SU-DHL-6 (cell line): ENCODE measurements around the gene BMP6.

ENCODE experiments used
- H2AFZ ChIP-seq: fragments of 200-600 bp; sonication (generic); 2 replicates; pipeline ENCODE4 v1.6.1; 2014; ENCODE audit warnings: low read depth, mild to moderate bottlenecking, moderate library complexity, mixed read lengths, antibody characterized with exemption, low read length; ENCODE audit not compliant: severe bottlenecking
- H3F3A ChIP-seq: fragments of 200-600 bp; shearing (Covaris generic); 2 replicates; pipeline ENCODE4 v1.6.0; 2016; ENCODE audit warnings: antibody characterized with exemption, mild to moderate bottlenecking; ENCODE audit not compliant: insufficient read depth
- H3K27ac ChIP-seq: fragments of 200-600 bp; sonication (generic); 2 replicates; pipeline ENCODE4 v1.5.1; 2016; ENCODE audit warnings: low read depth, mild to moderate bottlenecking, low read length, moderate library complexity, mixed read lengths
- H3K27me3 ChIP-seq: fragments of 200-600 bp; sonication (generic), shearing (Covaris generic); 2 replicates; pipeline ENCODE4 v1.6.0; 2014; ENCODE audit warnings: mild to moderate bottlenecking, low read length
- H3K36me3 ChIP-seq: fragments of 200-600 bp; sonication (generic); 2 replicates; pipeline ENCODE4 v1.6.1; 2014; ENCODE audit warnings: mild to moderate bottlenecking, low read length, mixed read lengths
- H3K4me2 ChIP-seq: fragments of 300-600, 200-600 bp; shearing (Covaris generic), sonication (generic); 2 replicates; pipeline ENCODE4 v1.6.0; 2014; ENCODE audit warnings: low read length, low read depth, mild to moderate bottlenecking; ENCODE audit not compliant: poor library complexity, severe bottlenecking
- H3K4me3 ChIP-seq: fragments of 200-600 bp; sonication (generic); 2 replicates; pipeline ENCODE4 v1.5.1; 2014; ENCODE audit warnings: antibody characterized with exemption, low read length, mild to moderate bottlenecking, mixed read lengths; ENCODE audit not compliant: insufficient read depth, poor library complexity, severe bottlenecking
- H3K79me2 ChIP-seq: fragments of 200-600 bp; sonication (generic); 2 replicates; pipeline ENCODE4 v1.6.1; 2014; ENCODE audit warnings: mild to moderate bottlenecking, low read length, moderate library complexity; ENCODE audit not compliant: insufficient read depth
- H3K9ac ChIP-seq: fragments of 200-600 bp; sonication (generic); 2 replicates; pipeline ENCODE4 v1.7.0; 2014; ENCODE audit warnings: mild to moderate bottlenecking, low read length
- H3K9me2 ChIP-seq: fragments of 200-600 bp; sonication (generic); replicated peaks from 2 replicates; pipeline ENCODE4 v1.6.1; 2014; ENCODE audit warnings: low read length; ENCODE audit not compliant: insufficient read depth
- H3K9me3 ChIP-seq: fragments of 200-600 bp; sonication (generic); 2 replicates; pipeline ENCODE4 v1.6.1; 2014; ENCODE audit warnings: low read length, mixed read lengths; ENCODE audit not compliant: insufficient read depth
- H4K20me1 ChIP-seq: fragments of 200-600 bp; sonication (generic); 2 replicates; pipeline ENCODE4 v1.6.1; 2014; ENCODE audit warnings: low read depth, mild to moderate bottlenecking, antibody characterized with exemption, low read length, moderate library complexity, mixed read lengths
- EZH2phosphoT487 ChIP-seq: fragments of 200-600 bp; sonication (generic), shearing (Covaris generic); conservative IDR thresholded peaks from 2 replicates; pipeline ENCODE4 v1.6.1; 2018; ENCODE audit warnings: mild to moderate bottlenecking, antibody characterized with exemption, low read length, moderate library complexity, mixed read lengths
- TF ChIP-seq, protein P1 (sequence below): fragments of 200-600 bp; sonication (generic); IDR thresholded peaks from one replicate; pipeline ENCODE4 v1.5.1; 2017; ENCODE audit warnings: antibody characterized with exemption, mild to moderate bottlenecking, low read length, moderate library complexity; ENCODE audit not compliant: insufficient read depth, poor library complexity, severe bottlenecking

The BMP6 gene

DNA sequence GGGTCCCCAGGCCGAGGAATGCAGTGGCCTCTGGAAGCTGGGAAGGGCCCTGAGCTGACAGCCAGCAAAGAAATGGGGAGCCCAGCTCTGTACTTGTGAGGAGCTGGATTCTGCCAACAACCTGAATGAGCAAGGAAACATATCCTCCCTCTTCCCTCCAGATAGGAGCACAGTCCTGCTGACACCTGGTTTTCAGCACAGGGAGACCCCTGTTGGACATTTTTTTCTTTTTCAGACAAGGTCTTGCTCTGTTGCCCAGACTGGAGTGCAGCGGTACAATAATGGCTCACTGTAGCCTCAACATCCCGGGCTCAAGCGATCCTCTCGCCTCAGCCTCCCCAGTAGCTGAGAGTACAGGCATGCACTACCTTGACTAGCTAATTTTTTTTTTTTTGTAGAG is 21.5 kb downstream of the BMP6 start:
- H3F3A ChIP-seq, result no peaks in the 10 kb centered on the region
- no peaks in the 10 kb centered on the region for H3K36me3 ChIP-seq
- no peaks in the 10 kb centered on the region for H4K20me1 ChIP-seq
- no peaks in the 10 kb centered on the region for H3K27me3 ChIP-seq
- H3K9ac ChIP-seq, result no peak overlapping the region
- H3K9me2 ChIP-seq, result no peaks in the 10 kb centered on the region
- H3K9me3 ChIP-seq, result no peaks in the 10 kb centered on the region
- no peak overlapping the region for H3K4me2 ChIP-seq
- no peak overlapping the region for H3K4me3 ChIP-seq
- TF ChIP-seq EZH2phosphoT487, result no peak
- TF ChIP-seq, protein P1, sequence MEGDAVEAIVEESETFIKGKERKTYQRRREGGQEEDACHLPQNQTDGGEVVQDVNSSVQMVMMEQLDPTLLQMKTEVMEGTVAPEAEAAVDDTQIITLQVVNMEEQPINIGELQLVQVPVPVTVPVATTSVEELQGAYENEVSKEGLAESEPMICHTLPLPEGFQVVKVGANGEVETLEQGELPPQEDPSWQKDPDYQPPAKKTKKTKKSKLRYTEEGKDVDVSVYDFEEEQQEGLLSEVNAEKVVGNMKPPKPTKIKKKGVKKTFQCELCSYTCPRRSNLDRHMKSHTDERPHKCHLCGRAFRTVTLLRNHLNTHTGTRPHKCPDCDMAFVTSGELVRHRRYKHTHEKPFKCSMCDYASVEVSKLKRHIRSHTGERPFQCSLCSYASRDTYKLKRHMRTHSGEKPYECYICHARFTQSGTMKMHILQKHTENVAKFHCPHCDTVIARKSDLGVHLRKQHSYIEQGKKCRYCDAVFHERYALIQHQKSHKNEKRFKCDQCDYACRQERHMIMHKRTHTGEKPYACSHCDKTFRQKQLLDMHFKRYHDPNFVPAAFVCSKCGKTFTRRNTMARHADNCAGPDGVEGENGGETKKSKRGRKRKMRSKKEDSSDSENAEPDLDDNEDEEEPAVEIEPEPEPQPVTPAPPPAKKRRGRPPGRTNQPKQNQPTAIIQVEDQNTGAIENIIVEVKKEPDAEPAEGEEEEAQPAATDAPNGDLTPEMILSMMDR, result no peak
- H2AFZ ChIP-seq, result no peak overlapping the region
- no peak overlapping the region for H3K27ac ChIP-seq
- no peaks in the 10 kb centered on the region for H3K79me2 ChIP-seq

DNA sequence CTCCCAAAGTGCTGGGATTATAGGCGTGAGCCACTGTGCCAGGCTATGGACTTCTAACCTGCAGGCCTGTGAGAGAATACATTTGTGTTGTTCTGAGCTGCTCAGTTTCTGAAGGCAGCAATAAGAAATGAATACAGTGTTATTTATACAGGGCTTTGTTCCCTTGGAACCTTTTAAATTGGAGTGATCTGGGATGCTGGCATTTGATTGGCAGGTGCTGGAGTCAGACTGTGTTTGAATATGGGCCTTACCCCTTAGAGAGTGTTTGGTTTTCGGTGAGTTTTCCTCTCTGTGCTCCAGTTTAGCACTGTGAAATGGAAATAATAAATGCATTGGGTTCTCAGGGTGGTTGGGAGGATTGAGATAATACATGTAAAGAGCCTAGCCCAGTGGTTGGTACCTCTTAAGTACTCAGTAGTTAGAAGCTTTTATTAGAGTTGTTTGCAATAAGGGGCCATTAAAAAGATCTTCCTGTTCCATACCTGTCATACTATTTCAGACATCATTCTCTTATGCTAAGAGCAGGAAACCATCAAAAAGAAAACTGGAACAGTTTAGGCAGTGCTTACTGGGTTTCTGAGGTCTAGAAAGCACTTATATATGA is 22.1 kb downstream of the BMP6 start:
- no peak for TF ChIP-seq EZH2phosphoT487
- TF ChIP-seq, protein P1, result no peak
- Histone ChIP-seq H2AFZ (no peak overlapping the region), H3K27me3 (no peaks in the 10 kb centered on the region), H3F3A (no peaks in the 10 kb centered on the region), H3K27ac (no peak overlapping the region), H3K9me3 (no peaks in the 10 kb centered on the region), H3K9me2 (no peaks in the 10 kb centered on the region), H3K4me3 (no peak overlapping the region), H3K79me2 (no peaks in the 10 kb centered on the region), H3K9ac (no peak overlapping the region), H3K4me2 (no peak overlapping the region), H4K20me1 (no peaks in the 10 kb centered on the region), H3K36me3 (no peaks in the 10 kb centered on the region)

DNA sequence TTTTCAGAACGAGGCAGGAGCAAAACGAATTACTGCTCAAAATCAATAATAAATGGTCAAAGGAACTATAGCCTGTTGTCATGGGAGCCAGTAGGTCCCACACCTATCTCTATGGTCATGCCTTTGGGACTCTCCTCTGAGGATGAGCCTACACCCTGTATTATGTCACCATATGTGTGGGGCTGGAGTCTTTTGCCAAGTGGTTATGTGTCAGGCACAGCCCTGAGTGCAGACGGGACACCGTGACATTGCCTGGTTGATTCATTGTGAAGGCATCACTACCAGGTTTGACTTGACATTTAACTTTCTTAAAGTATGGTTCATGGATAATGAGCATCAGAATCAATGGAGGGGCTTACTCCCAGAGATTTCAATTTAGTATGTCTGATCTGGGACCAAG is 23.6 kb downstream of the BMP6 start:
- H3F3A ChIP-seq, result no peaks in the 10 kb centered on the region
- no peaks in the 10 kb centered on the region for H3K9me2 ChIP-seq
- no peaks in the 10 kb centered on the region for H3K79me2 ChIP-seq
- H3K27ac ChIP-seq, result no peak overlapping the region
- no peak overlapping the region for H2AFZ ChIP-seq
- H3K4me2 ChIP-seq, result no peak overlapping the region
- no peaks in the 10 kb centered on the region for H3K9me3 ChIP-seq
- H3K4me3 ChIP-seq, result no peak overlapping the region
- H3K9ac ChIP-seq, result no peak overlapping the region
- TF ChIP-seq EZH2phosphoT487, result no peak
- TF ChIP-seq, protein P1, result no peak
- no peaks in the 10 kb centered on the region for H3K36me3 ChIP-seq
- no peaks in the 10 kb centered on the region for H4K20me1 ChIP-seq
- H3K27me3 ChIP-seq, result no peaks in the 10 kb centered on the region
